Measurements from ENCODE around the gene SLC44A4.
"Not testable (repeated sequence)": the region's sequence is repeated elsewhere in the genome, so short reads cannot be mapped to it uniquely, and the experiment has no call there.

SLC44A4 gene

GRCh38 chr6:31878222-31878621 is 575 bp downstream of the SLC44A4 start:
- no peak for DNase-seq

GRCh38 chr6:31877651-31878161 is 1.1 kb downstream of the SLC44A4 start:
- DNase-seq = no peak

GRCh38 chr6:31877125-31877650 is 1.6 kb downstream of the SLC44A4 start:
- no peak for DNase-seq

GRCh38 chr6:31876357-31876756 is 2.4 kb downstream of the SLC44A4 start:
- no peak for DNase-seq

- DNase-seq = no peak
Measured at GRCh38 chr6:31875877-31876276, 2.9 kb downstream of the SLC44A4 start.

GRCh38 chr6:31874836-31875572 is 3.8 kb downstream of the SLC44A4 start:
- DNase-seq = no peak

- no peak for DNase-seq
Measured at GRCh38 chr6:31874084-31874670, 4.6 kb downstream of the SLC44A4 start.

- DNase-seq = no peak
Measured at GRCh38 chr6:31871046-31871659, 7.6 kb downstream of the SLC44A4 start.

GRCh38 chr6:31870385-31870921 is 8.3 kb downstream of the SLC44A4 start:
- no peak for DNase-seq

- no peak for DNase-seq
Measured at GRCh38 chr6:31869343-31869742, 9.5 kb downstream of the SLC44A4 start.

- not testable (repeated sequence) for DNase-seq
Measured at GRCh38 chr6:31868658-31868971, 10.2 kb downstream of the SLC44A4 start.

- no peak for DNase-seq
Measured at GRCh38 chr6:31865205-31866118, 13.3 kb downstream of the SLC44A4 start.

- DNase-seq = no peak
Measured at GRCh38 chr6:31864818-31865204, 14.0 kb downstream of the SLC44A4 start.

GRCh38 chr6:31864123-31864562 is 14.7 kb downstream of the SLC44A4 start:
- not testable (repeated sequence) for DNase-seq

GRCh38 chr6:31862344-31863235 is 16.2 kb downstream of the SLC44A4 start, which contains the start of gene NEU1:
Gene NEU1 (minus strand): TSS chr6:31862821. CDS start chr6:31862776, 45 bp downstream.
- peak; percentile 87 for DNase-seq

GRCh38 chr6:31861919-31862343 is 16.9 kb downstream of the SLC44A4 start:
- DNase-seq = no peak

- no peak for DNase-seq
Measured at GRCh38 chr6:31861150-31861549, 17.6 kb downstream of the SLC44A4 start.

GRCh38 chr6:31860349-31860748 is 18.4 kb downstream of the SLC44A4 start:
- no peak for DNase-seq

GRCh38 chr6:31859923-31860322 is 18.9 kb downstream of the SLC44A4 start:
- no peak for DNase-seq

- DNase-seq = no peak
Measured at GRCh38 chr6:31858707-31859106, 20.1 kb downstream of the SLC44A4 start.

- DNase-seq = not testable (repeated sequence)
Measured at GRCh38 chr6:31857774-31858173, 21.0 kb downstream of the SLC44A4 start.
